Erythroblast (primary cell): Measurements from ENCODE around the gene TNNI2.

Experiments used
- DNase-seq, 2 experiments: peaks; one replicate each; lab custom pipeline; 2025; lab: John Stamatoyannopoulos, UW
- GATA1 ChIP-seq: IDR thresholded peaks from 2 replicates; pipeline ENCODE4 v1.6.1; 2011; ENCODE audit warnings: low read depth, mild to moderate bottlenecking, control low read depth, low read length, moderate library complexity
- POLR2A ChIP-seq: IDR thresholded peaks from 2 replicates; pipeline ENCODE4 v1.6.1; 2011; ENCODE audit warnings: mild to moderate bottlenecking, low read length

TNNI2 gene

DNA sequence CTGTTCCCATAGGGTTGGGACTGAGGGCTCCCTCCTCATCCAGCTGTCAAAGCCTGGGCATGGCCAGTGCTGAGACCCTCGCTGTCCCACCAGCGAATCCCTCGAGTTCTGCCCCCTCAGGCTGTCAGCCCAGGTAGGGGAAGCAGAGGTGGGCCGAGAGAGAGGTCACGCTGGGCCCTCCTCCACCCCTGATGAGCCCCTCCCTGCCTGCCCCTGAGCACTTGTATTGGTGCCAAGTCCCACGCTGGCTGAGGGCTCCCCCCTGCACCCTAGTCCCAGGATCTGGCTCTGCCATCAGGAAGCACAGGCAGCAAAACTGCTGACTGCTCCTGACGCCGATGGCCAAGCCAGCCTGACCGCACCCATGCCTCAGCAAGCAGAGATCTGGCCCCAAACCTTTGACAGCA lies 49.6 kb downstream of the TNNI2 start:
- no peak for TF ChIP-seq POLR2A
- no peak for TF ChIP-seq GATA1
- no peak for DNase-seq

- no peak for DNase-seq
- TF ChIP-seq POLR2A (no peak), GATA1 (no peak)
Measured at GRCh38 chr11:1888811-1889210, 50.0 kb downstream of the TNNI2 start.

- DNase-seq: no peak
- TF ChIP-seq POLR2A (no peak), GATA1 (no peak)
Measured at GRCh38 chr11:1889224-1889930, 50.6 kb downstream of the TNNI2 start.

GRCh38 chr11:1889941-1890855 lies 51.4 kb downstream of the TNNI2 start:
- no peak for DNase-seq
- TF ChIP-seq POLR2A (no peak), GATA1 (no peak)
